ENCODE measurements around the gene NOX5. TPM values are rescaled to one million over a fixed set of nuclear protein-coding genes. Genes with fewer than 3 reads are reported as not detected.

Gene NOX5
- total and polyA plus RNA-seq, 4 donors = under 0.01 to 0.08 (median 0.01) TPM

DNA sequence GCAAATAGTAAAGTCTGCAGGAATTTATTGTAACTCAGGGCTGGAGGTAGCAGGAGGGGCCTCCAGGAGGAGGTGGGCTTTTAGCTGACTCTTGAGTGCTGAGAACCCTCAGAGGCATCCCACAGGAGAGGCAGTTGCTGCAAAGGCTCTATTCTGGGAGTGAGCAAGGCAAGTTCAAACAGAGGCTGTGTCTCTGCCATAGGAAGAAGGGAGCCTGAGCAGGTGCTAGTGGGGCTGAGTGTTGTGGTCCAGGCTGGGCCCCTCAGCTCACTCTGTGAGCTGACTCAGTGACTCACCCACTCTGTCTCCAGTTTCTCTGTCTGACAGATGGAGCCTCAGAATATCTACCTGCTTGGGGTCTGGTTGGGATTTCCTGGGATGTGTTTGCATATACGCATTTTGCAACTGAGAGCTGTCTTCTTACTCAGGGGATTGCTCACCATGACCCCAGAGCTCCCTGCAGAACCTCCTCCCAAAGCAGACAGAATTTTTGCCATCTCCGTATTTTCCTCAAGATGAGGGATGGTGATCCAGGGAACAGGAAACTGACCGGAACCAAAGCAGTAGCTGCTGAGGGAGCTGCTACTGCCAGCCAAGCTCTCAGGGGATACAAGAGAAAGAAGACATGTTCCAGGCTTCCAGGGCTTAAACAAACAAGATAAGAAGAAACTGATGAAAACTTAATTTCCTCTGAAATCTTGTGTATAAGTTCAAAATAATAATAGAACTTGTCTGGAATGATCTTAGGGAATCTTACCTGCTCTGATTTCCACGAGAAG lies 13.6 kb upstream of the NOX5 start:
- no peak overlapping the region for H3K9ac ChIP-seq (ENCODE audit: low read depth in 1 of 2, low read length in 2 of 2)
- H3K27me3 ChIP-seq (ENCODE audit: control insufficient read depth in 4 of 4, insufficient read depth in 4 of 4, low read length in 3 of 4) = no peaks in the 10 kb centered on the region
- 78% methylated on average over 4 of the region's 4 CpGs for WGBS
- H3K36me3 ChIP-seq (ENCODE audit: control insufficient read depth in 4 of 4, insufficient read depth in 3 of 4, low read depth in 1 of 4, low read length in 3 of 4) = no peaks in the 10 kb centered on the region
- H3K4me3 ChIP-seq (ENCODE audit: low read depth in 1 of 3, low read length in 3 of 3) = no peak overlapping the region
- TF ChIP-seq, protein P1, sequence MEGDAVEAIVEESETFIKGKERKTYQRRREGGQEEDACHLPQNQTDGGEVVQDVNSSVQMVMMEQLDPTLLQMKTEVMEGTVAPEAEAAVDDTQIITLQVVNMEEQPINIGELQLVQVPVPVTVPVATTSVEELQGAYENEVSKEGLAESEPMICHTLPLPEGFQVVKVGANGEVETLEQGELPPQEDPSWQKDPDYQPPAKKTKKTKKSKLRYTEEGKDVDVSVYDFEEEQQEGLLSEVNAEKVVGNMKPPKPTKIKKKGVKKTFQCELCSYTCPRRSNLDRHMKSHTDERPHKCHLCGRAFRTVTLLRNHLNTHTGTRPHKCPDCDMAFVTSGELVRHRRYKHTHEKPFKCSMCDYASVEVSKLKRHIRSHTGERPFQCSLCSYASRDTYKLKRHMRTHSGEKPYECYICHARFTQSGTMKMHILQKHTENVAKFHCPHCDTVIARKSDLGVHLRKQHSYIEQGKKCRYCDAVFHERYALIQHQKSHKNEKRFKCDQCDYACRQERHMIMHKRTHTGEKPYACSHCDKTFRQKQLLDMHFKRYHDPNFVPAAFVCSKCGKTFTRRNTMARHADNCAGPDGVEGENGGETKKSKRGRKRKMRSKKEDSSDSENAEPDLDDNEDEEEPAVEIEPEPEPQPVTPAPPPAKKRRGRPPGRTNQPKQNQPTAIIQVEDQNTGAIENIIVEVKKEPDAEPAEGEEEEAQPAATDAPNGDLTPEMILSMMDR (IDR thresholded peaks at IDR 0.05; ENCODE audit: low read depth, low read length, missing input control) = no peak
- TF ChIP-seq GABPA (IDR thresholded peaks at IDR 0.05 in 1 of 2, conservative IDR thresholded peaks at IDR 0.05 in 1 of 2) (no peak), NR2F2 (IDR thresholded peaks at IDR 0.05) (no peak), FOXA1 (IDR thresholded peaks at IDR 0.05) (no peak), EGR1 (IDR thresholded peaks at IDR 0.05; ENCODE audit: low read depth in 2 of 2) (no peak), ATF3 (IDR thresholded peaks at IDR 0.05) (no peak), SP1 (IDR thresholded peaks at IDR 0.05) (no peak), JUND (IDR thresholded peaks at IDR 0.05) (no peak), TAF1 (conservative IDR thresholded peaks at IDR 0.05) (no peak), FOXA2 (IDR thresholded peaks at IDR 0.05) (no peak), YY1 (IDR thresholded peaks at IDR 0.05) (no peak), RXRA (IDR thresholded peaks at IDR 0.05) (no peak), HNF4A (conservative IDR thresholded peaks at IDR 0.05) (no peak), RAD21 (IDR thresholded peaks at IDR 0.05) (no peak)
- TF ChIP-seq, protein P2, sequence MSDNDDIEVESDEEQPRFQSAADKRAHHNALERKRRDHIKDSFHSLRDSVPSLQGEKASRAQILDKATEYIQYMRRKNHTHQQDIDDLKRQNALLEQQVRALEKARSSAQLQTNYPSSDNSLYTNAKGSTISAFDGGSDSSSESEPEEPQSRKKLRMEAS (IDR thresholded peaks at IDR 0.05) = no peak
- TF ChIP-seq, protein P3, sequence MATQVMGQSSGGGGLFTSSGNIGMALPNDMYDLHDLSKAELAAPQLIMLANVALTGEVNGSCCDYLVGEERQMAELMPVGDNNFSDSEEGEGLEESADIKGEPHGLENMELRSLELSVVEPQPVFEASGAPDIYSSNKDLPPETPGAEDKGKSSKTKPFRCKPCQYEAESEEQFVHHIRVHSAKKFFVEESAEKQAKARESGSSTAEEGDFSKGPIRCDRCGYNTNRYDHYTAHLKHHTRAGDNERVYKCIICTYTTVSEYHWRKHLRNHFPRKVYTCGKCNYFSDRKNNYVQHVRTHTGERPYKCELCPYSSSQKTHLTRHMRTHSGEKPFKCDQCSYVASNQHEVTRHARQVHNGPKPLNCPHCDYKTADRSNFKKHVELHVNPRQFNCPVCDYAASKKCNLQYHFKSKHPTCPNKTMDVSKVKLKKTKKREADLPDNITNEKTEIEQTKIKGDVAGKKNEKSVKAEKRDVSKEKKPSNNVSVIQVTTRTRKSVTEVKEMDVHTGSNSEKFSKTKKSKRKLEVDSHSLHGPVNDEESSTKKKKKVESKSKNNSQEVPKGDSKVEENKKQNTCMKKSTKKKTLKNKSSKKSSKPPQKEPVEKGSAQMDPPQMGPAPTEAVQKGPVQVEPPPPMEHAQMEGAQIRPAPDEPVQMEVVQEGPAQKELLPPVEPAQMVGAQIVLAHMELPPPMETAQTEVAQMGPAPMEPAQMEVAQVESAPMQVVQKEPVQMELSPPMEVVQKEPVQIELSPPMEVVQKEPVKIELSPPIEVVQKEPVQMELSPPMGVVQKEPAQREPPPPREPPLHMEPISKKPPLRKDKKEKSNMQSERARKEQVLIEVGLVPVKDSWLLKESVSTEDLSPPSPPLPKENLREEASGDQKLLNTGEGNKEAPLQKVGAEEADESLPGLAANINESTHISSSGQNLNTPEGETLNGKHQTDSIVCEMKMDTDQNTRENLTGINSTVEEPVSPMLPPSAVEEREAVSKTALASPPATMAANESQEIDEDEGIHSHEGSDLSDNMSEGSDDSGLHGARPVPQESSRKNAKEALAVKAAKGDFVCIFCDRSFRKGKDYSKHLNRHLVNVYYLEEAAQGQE (IDR thresholded peaks at IDR 0.05) = no peak
- TF ChIP-seq, protein P4, sequence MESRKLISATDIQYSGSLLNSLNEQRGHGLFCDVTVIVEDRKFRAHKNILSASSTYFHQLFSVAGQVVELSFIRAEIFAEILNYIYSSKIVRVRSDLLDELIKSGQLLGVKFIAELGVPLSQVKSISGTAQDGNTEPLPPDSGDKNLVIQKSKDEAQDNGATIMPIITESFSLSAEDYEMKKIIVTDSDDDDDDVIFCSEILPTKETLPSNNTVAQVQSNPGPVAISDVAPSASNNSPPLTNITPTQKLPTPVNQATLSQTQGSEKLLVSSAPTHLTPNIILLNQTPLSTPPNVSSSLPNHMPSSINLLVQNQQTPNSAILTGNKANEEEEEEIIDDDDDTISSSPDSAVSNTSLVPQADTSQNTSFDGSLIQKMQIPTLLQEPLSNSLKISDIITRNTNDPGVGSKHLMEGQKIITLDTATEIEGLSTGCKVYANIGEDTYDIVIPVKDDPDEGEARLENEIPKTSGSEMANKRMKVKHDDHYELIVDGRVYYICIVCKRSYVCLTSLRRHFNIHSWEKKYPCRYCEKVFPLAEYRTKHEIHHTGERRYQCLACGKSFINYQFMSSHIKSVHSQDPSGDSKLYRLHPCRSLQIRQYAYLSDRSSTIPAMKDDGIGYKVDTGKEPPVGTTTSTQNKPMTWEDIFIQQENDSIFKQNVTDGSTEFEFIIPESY (IDR thresholded peaks at IDR 0.05) = no peak
- no peaks in the 10 kb centered on the region for H3K9me3 ChIP-seq (ENCODE audit: control insufficient read depth in 4 of 4, low read length in 3 of 4)
- no peaks in the 10 kb centered on the region for H3K4me1 ChIP-seq (ENCODE audit: control insufficient read depth in 4 of 4, insufficient read depth in 4 of 4, low read length in 3 of 4)
- H3K27ac ChIP-seq (ENCODE audit: low read depth in 1 of 2, low read length in 2 of 2) = no peak overlapping the region
- peak; percentile 12 for DNase-seq (ENCODE audit: low spot score)

All from liver (tissue), 9 donors.